HG03108 (cell line): ENCODE results near the gene PLCD1.
A peak's percentile ranks its signal among the peaks of the same experiment; 100 is the strongest.

Experiments used
- ATAC-seq: cut with Tn5 transposase; IDR thresholded peaks from one replicate; pipeline ENCODE4 v1.9.1; 2021; ENCODE audit warnings: moderate library complexity; ENCODE audit not compliant: unreplicated experiment

Gene PLCD1

GRCh38 chr3:38001456-38002081 is 27.9 kb downstream of the PLCD1 start:
- no peak for ATAC-seq

DNA sequence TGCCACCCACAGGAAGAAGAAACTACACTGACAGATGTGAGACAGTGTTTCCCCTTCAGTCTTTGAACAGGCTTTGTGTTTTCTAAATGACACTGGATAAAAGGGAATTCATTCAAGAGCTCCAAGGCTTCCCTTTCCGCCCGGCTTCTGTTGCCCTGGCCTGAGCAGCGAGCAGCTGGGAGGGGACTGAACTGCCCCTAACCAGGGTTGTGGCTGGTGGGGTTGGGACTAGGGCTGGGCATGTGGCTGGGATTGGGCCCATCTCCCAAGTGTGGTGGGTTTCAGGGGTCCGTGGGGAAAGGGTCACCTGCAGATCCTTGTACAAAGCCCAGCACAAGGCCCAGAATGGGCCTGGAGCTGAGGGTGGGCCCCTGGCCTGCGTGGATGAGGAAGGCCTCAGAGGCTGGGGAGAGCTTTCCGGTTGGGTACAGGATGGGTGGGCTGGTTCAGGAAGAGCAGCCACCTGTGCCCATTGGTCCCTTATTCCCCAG is 28.4 kb downstream of the PLCD1 start:
- ATAC-seq = no peak

GRCh38 chr3:38000242-38000916 is 29.1 kb downstream of the PLCD1 start:
- no peak for ATAC-seq

- no peak for ATAC-seq
These were observed 29.6 kb downstream of the PLCD1 start for GRCh38 chr3:37999836-38000235.

- no peak for ATAC-seq
These were observed 31.6 kb downstream of the PLCD1 start for GRCh38 chr3:37997791-37998370.

DNA sequence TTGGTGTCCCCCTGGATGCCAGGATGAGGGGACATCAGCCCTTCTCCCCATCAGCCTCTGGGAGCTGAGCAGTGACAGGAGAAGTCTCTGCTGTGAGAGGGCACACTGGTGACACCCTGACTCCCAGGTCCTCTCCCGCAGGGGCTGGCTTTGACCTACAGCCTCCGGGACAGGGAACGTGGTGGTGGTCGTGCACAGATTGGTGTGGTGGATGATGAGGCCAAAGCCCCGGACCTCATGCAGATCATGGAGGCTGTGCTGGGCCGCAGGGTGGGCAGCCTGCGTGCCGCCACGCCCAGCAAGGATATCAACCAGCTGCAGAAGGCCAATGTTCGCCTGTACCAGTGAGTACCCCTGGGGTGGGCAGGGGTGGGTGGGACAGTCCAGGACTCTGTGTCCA is 32.1 kb downstream of the PLCD1 start:
- ATAC-seq = no peak

DNA sequence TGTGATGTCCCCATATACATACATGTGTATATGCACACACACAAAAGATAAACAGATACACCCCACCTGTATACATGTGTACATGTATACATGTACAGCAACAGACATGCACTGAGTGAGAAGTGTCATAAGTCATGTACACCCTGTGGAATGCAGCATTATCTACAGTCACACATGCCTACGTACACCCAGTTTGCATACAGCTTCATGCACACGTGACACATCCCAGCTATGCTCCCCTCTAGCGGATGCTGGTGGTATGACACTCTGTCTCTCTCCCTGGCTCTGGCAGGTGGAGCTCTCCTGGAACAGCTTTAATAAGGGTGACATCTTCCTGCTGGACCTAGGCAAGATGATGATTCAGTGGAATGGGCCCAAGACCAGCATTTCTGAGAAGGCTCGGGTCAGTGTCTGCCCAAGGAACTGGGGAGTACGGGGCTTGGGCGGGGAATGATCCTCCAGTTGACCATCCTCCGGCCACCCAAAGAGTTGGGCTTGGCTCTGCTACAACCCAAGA is 32.6 kb downstream of the PLCD1 start:
- ATAC-seq = peak; percentile 42

GRCh38 chr3:37995652-37996641 is 33.5 kb downstream of the PLCD1 start:
- ATAC-seq = no peak

DNA sequence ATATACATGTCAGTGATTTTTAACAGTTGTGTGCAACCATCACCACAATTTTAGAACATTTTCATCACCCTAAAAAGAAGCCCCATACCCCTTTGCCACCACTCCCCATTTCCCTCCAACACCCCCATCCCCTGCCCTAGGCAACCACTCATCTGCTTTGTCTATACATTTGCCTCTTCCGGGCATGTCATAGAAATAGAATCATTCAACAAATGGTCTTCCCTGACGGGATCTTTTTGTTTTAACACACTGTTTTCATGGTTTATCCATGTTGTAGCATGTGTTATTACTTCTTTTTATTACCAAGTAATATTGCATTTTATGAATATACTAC is 34.8 kb downstream of the PLCD1 start:
- no peak for ATAC-seq

GRCh38 chr3:37993820-37994638 is 35.4 kb downstream of the PLCD1 start:
- ATAC-seq = peak; percentile 51

GRCh38 chr3:37993460-37993819 is 36.0 kb downstream of the PLCD1 start:
- no peak for ATAC-seq

- ATAC-seq = no peak
These were observed 36.4 kb downstream of the PLCD1 start for GRCh38 chr3:37993067-37993455.

DNA sequence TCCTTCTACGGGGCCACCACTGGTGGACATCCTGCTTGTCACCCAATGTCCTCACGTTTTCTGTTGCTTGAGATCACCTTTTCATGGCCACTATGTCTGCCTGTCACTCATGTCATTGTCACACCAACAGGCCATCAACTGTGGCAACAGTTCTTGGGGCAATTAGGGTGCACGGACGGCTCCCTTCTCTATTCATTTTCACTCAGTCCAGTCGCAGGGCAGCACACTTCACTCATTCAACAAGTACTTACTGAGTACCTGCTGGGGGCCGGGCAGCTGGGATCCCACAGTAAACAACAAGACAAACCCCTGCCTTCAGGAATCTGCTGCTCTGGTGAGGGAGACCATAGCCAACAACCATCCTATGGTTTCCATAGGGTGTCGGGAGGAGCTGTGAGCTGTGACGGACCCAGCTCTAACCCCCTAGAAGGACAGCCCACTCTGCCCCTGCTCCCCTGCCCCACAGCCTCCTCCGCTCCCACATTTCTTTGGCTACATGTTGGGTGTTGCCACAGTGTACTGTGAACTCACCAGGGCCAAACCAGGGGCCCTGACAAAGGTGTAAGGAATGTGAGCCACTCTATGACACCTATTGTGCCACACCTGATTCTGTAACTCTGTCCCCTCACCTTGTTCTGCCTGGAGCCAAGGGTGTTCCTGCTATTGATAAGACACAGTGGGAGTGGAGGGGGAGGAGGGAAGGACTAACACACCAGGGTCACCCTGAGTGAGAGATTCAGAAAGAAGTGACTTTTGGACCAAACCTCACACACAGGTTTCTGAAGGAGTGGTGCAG is 37.0 kb downstream of the PLCD1 start:
- no peak for ATAC-seq

DNA sequence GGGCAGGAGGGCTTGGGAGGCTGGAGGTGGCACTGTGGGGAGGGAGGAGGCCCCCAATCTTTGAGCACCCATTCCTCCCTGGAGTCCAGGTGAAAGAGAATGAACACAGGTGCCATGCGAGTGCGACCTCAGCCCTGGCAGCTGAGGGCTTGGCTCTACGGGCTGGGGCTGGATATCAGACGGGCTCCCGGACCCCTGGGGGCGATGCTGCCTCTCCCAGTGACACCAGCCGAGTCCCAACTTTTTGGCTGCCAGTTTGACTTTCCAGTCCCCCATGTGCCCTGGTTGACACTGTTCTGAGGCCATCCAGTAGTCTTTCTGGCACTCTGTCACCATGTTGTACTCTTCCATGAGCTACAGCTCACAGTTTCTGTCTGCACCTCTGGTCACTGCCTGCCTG is 37.6 kb downstream of the PLCD1 start:
- ATAC-seq = no peak

DNA sequence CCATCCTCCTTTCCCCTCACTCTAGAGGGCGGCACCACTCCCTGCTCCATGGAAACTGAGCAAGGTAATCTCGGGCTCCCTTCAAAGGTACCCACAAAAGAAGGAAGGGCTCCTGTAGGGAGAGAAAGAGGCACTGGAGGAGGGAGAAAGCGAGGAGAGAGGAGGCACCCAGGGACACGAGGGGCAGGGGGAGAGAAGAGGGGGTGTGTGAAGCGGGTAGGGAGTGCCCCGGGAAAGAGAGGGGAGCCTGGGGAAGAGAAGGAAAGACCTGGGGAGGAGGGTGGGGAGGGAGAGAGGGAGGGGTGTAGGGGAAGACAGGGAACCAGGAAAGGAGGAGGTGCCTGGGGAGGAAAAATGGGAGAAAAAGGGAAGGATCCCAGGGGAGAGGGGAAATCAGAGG is 38.3 kb downstream of the PLCD1 start:
- no peak for ATAC-seq

DNA sequence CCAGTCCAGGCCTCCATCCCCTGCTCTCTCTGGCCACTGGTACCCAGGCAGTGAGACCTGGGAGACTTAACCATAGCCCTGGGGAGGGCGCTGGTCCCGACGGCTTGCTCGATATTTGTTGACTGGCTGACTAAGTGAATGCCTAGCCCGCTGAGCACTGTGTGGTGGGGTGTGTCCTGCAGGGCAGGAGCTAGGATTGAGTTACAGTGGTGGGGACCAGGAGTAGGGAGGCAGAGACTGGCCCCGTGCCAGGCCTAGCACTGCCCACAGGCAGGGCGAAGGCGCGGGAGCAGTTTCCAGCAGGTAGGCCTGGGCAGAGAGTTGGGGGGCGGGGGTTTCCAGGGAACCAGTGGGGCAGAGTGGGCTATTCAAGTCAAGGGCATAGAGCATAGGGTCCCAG is 38.9 kb downstream of the PLCD1 start, which contains the start of gene VILL:
Gene VILL (plus strand): TSS at position 260 of the 400 bp plus-strand sequence. CDS start 2,887 bp downstream, outside the sequence.
- ATAC-seq = no peak

- no peak for ATAC-seq
These were observed 39.5 kb downstream of the PLCD1 start for GRCh38 chr3:37989821-37990480.

DNA sequence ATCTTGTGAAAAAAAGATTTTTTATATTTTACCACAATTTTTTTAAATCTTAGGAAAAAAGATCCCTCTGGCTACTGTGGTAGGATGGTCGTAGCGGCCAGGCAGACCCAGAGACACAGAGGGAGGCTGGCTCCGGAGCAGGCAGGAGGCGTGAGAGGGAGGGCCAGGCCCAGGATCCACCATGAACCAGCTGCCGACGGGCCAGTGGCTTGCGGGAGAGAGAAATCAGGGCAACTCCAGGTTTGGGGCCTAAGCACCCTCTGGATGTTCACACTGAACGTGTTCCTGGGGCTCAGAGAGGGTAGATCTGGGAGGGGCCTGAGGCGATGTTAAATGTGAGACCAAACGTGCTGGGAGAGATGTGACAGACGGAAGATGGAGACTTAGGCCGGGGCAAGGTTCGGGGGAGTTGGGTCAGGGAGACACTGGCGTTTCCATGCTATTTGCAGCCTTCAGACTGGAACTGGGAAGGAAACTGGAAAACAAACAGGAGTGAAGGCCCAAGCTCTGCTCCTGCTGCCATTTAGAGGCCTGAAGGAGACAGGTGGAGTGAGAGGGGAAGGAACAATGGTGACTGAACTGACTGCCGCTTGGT is 40.4 kb downstream of the PLCD1 start:
- no peak for ATAC-seq
